ENCODE measurements around the gene KRTAP10-8. TPM values are rescaled to one million over a fixed set of nuclear protein-coding genes. Genes with fewer than 3 reads are reported as not detected.

KRTAP10-8 gene
- total RNA-seq, 2 donors from 2014 or later, result not detected

DNA sequence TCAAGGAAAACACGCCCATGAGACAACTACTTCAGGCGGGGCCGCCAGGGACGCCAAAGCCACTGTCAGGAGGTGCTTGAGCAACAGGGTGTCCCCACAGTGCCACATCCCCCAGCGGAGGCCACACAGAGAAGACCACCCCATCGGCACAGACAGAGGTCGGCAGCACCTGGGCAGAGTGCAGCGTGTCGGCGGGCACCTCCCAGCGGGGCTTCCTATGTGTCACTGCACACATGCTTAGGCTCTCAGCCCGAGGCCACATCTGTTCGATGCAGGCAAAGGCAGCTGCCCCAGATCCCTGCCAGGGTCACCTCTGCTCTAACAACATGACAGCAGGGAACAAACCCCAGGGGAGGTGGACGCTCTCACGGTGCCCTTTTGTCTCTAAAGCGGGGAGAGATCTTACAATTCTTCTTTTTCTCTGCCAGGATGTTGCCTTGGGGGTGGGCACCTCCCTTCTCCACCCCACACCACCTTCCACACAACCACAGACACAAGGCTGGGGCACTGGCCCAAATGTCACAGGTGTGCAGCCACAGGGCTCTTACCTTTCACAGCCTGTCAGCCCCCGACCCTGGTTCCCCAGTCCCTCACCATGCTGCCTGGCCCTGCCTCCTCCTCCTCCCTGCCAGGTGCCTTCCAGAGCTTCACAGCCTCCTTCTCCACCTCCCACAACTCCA, 4.2 kb downstream of the KRTAP10-8 start:
- intact Hi-C loops (cut with DNase I), result no loop called here

DNA sequence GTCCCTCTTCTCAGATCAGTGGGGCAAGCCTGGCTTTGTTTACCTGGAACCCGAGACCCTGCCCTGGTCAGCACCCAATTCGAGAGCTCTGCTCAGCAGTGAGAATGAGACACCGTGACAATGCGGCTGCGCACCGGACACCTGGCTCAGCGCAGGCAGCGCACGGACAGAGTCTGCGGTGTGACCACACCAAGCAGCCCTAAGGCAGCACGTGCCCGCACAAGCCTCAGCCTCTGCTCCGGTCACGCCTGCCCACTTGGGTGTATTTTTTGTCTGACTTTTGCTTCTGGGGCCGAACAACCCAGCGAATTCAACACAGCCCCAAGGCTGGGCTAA, 4.7 kb downstream of the KRTAP10-8 start:
- Histone ChIP-seq H3K27me3 (replicated peaks; ENCODE audit: insufficient read depth) (no peaks in the 10 kb centered on the region), H3K36me3 (no peaks in the 10 kb centered on the region), H3K27ac (no peak overlapping the region), H3K4me1 (replicated peaks) (no peaks in the 10 kb centered on the region), H3K4me3 (no peak overlapping the region), H3K9me3 (no peaks in the 10 kb centered on the region)
- no peak for DNase-seq (ENCODE audit: low spot score)
- 51% methylated on average over 16 of the region's 16 CpGs for WGBS
- TF ChIP-seq, protein P1, sequence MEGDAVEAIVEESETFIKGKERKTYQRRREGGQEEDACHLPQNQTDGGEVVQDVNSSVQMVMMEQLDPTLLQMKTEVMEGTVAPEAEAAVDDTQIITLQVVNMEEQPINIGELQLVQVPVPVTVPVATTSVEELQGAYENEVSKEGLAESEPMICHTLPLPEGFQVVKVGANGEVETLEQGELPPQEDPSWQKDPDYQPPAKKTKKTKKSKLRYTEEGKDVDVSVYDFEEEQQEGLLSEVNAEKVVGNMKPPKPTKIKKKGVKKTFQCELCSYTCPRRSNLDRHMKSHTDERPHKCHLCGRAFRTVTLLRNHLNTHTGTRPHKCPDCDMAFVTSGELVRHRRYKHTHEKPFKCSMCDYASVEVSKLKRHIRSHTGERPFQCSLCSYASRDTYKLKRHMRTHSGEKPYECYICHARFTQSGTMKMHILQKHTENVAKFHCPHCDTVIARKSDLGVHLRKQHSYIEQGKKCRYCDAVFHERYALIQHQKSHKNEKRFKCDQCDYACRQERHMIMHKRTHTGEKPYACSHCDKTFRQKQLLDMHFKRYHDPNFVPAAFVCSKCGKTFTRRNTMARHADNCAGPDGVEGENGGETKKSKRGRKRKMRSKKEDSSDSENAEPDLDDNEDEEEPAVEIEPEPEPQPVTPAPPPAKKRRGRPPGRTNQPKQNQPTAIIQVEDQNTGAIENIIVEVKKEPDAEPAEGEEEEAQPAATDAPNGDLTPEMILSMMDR (IDR thresholded peaks at IDR 0.05), result no peak
- TF ChIP-seq POLR2AphosphoS5 (IDR thresholded peaks at IDR 0.05) (no peak), POLR2A (IDR thresholded peaks at IDR 0.05) (no peak)
- intact Hi-C loops (cut with DNase I), result no loop called here

More for the DNA sequence above, 4.2 kb downstream of the KRTAP10-8 start:
- H3K36me3 ChIP-seq, result no peaks in the 10 kb centered on the region
- TF ChIP-seq, protein P1 (IDR thresholded peaks at IDR 0.05), result no peak
- TF ChIP-seq POLR2A (IDR thresholded peaks at IDR 0.05), result no peak
- no peak for TF ChIP-seq POLR2AphosphoS5 (IDR thresholded peaks at IDR 0.05)
- H3K4me1 ChIP-seq (replicated peaks), result no peaks in the 10 kb centered on the region
- DNase-seq (ENCODE audit: low spot score), result no peak
- WGBS, result 73% methylated on average over 16 of the region's 17 CpGs
- H3K9me3 ChIP-seq, result no peaks in the 10 kb centered on the region
- H3K4me3 ChIP-seq, result no peak overlapping the region
- H3K27ac ChIP-seq, result no peak overlapping the region
- H3K27me3 ChIP-seq (replicated peaks; ENCODE audit: insufficient read depth), result no peaks in the 10 kb centered on the region

DNA sequence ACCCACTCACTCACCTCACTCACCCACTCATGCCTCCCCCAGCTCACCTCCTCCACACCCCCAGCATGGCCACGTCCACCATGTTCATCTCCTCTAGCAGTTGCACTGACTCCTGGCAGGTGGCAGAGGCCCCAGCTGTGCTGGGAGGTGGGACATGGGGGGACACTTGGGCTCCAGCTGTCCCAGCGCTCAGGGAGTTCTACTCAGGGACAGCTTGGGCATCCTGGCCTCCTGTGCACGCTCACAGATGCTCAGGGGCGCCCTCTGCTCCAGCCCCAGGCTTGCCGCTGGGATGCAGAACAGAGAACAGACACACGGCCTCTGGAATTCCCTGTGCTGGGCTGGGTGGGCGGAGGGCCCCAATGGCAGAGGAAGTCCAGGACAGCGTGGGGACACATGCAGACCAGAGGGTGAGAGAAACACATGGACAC, 5.2 kb downstream of the KRTAP10-8 start:
- Histone ChIP-seq H3K9me3 (no peaks in the 10 kb centered on the region), H3K4me3 (no peak overlapping the region), H3K36me3 (no peaks in the 10 kb centered on the region), H3K27ac (no peak overlapping the region), H3K27me3 (replicated peaks; ENCODE audit: insufficient read depth) (no peaks in the 10 kb centered on the region), H3K4me1 (replicated peaks) (no peaks in the 10 kb centered on the region)
- DNase-seq (ENCODE audit: low spot score), result no peak
- WGBS, result 69% methylated on average over 8 of the region's 8 CpGs
- intact Hi-C loops (cut with DNase I), result no loop called here
- no peak for TF ChIP-seq POLR2AphosphoS5 (IDR thresholded peaks at IDR 0.05)
- TF ChIP-seq, protein P1 (IDR thresholded peaks at IDR 0.05), result no peak
- no peak for TF ChIP-seq POLR2A (IDR thresholded peaks at IDR 0.05)

DNA sequence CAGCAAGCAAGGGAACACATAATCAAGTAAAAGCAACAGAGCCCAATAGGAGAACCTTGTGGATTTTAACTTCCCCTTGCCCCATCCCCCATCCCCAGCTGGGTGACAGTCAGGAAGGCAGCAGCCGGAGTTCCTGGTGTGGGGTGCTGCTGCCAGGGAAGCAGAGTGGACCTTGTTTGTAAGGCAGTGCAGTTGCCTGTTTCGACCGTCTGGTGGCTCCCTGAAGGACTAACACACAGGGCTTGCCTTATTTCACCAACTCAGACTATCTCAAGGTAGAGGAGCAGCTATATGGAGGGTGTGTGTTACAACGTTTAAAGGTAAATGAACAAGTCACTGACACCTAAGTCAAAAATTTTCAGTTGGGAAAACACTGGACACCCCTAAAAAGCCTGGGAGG, 6.6 kb downstream of the KRTAP10-8 start:
- no peak overlapping the region for H3K27ac ChIP-seq
- H3K9me3 ChIP-seq, result no peaks in the 10 kb centered on the region
- H3K27me3 ChIP-seq (replicated peaks; ENCODE audit: insufficient read depth), result no peaks in the 10 kb centered on the region
- intact Hi-C loops (cut with DNase I), result no loop called here
- H3K4me3 ChIP-seq, result no peak overlapping the region
- H3K4me1 ChIP-seq (replicated peaks), result no peaks in the 10 kb centered on the region
- H3K36me3 ChIP-seq, result no peaks in the 10 kb centered on the region
- DNase-seq (ENCODE audit: low spot score), result no peak
- TF ChIP-seq POLR2A (IDR thresholded peaks at IDR 0.05) (no peak), POLR2AphosphoS5 (IDR thresholded peaks at IDR 0.05) (no peak)
- TF ChIP-seq, protein P1 (IDR thresholded peaks at IDR 0.05), result no peak
- 44% methylated on average over 4 of the region's 4 CpGs for WGBS

DNA sequence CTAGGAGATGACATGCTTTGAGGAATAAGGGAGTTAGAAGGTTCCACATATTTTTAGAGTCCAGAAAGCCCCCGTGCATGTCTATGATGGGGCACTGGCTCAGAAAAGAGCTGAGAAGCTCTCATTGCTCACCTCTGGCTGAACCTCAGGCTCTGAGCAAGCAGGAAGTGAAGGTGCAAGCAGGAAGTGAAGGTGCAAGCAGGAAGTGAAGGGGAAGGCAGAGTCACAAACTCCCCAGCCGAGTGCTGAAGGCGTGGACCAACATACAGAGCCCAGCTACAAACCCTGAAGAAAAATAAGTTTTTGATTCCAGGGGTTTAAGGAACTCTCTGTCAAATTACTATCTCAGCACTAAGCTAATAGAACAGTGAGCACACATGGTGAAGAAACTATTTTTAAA, 7.0 kb downstream of the KRTAP10-8 start:
- no peaks in the 10 kb centered on the region for H3K9me3 ChIP-seq
- no peaks in the 10 kb centered on the region for H3K36me3 ChIP-seq
- WGBS, result 61% methylated on average over 3 of the region's 3 CpGs
- H3K27ac ChIP-seq, result no peak overlapping the region
- H3K27me3 ChIP-seq (replicated peaks; ENCODE audit: insufficient read depth), result no peaks in the 10 kb centered on the region
- H3K4me3 ChIP-seq, result no peak overlapping the region
- DNase-seq (ENCODE audit: low spot score), result no peak
- H3K4me1 ChIP-seq (replicated peaks), result no peaks in the 10 kb centered on the region
- TF ChIP-seq POLR2A (IDR thresholded peaks at IDR 0.05), result no peak
- TF ChIP-seq, protein P1 (IDR thresholded peaks at IDR 0.05), result no peak
- no peak for TF ChIP-seq POLR2AphosphoS5 (IDR thresholded peaks at IDR 0.05)
- intact Hi-C loops (cut with DNase I), result no loop called here

Measured in prostate gland (tissue), 2 donors.